Ecto neural progenitor cell (in vitro differentiated cells): ENCODE results near the gene CA10.
A peak's percentile ranks its signal among the peaks of the same experiment; 100 is the strongest.

ENCODE experiments used
- DNase-seq: peaks from one replicate; pipeline ENCODE4 v3.0.0-alpha.2; 2018; ENCODE audit warnings: low spot score

CA10 gene

DNA sequence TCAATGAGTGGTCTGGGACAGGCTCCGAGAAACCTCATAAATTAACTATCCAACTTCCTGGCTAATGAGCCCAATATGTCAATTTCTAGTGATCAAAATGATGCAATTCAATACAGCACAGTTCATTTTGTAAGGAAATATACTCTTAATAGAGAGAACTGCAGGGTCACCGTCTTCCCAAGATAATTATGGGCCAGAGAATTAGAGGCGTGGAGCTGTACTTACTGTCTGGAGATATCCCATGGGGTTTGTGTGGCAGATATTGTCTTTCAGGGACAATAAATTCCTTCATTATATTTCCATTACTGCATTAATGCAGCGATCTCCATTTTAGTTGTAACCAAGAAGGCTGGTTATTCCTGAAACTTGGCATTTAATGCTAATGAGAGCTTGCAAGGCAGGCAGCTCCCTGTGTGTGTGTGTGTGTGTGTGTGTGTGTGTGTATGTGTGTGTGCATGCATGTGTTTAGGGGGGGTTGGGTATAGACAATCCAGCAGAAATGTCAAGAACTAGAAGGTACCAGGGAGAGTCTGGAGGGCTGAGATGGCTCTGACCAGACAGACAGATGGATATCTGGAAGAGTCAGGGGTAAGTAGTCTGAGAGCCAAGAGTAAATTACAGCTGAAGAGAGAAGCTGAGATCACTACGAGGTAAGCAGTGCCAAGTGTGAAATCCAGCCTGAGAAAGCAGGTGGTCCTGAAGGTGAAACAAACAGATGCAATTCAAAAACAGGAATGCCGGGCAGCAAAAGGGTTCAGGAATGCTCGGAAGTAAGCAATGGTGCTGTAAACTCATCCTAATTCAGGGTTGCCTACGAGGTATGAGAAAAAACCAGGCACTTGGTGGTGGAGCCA is 393.0 kb downstream of the CA10 start:
- no peak for DNase-seq

DNA sequence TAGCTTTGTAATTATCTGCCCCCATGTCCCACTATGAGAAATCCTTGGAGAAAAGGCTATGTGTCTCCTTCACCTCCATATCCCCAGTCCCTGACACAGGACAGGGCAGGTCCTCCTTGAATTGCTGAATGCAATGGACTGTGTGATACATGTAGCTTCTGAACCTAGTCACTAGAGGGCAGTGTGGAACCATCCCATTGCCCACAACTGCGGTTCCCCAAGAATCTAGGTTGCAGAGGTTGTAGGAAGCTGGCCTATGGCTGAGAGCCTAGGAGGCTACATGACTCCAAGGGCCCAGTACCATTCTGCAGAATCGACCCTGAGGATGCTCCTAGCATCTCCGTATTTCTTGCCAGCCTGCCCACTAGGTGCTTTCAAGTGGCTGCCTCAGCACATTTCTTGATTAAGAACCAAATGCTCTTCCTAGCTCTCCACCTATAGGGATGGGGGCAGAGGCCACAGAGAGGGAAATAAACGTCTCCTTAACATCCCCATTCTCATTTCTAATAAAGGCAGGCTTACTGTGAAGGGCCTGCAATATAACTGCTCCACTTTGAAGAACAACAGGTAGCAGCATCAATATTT is 394.0 kb downstream of the CA10 start:
- peak; percentile 80 for DNase-seq

DNA sequence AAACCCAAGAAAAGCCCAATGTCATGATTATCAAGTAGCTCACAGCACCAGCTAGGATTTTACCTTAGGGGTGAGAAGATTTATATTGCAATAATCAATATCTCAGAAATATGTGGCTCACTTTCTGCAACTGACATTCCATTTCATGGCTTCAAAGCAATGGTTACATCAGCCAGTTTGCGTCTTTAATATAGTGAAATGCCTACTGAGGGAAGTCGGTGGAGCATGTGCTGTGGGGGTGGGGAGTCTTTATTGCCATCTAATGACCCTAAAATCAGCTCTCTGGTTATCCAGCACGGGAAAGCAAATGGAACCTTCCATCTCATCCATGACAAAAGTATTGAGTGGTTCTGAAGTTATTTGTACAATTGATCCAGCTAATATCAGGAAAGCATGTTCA is 395.5 kb downstream of the CA10 start:
- no peak for DNase-seq

DNA sequence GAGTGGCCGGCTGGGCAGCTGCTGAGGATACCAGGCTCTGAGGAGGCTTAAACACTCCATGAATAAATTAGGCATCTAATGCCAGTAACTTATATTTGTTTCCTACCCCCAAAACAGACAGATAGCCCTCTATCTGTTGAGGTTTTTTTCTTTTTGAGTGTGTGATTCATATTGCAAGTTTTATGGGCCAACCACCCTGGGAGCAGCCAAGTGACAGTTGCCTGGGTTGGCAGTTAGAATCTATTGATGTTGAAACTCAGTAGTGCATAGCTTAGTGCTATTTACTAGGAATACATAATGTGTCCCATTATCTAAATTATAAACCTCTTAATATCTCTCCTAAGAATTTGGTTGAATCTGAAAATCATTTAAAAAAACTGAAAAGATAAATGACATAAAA is 397.4 kb downstream of the CA10 start:
- no peak for DNase-seq

GRCh38 chr17:51759260-51759659 is 399.3 kb downstream of the CA10 start:
- no peak for DNase-seq

- no peak for DNase-seq
Measured at GRCh38 chr17:51751072-51751471, 407.4 kb downstream of the CA10 start.

GRCh38 chr17:51748749-51749604 is 409.5 kb downstream of the CA10 start:
- DNase-seq, result no peak

DNA sequence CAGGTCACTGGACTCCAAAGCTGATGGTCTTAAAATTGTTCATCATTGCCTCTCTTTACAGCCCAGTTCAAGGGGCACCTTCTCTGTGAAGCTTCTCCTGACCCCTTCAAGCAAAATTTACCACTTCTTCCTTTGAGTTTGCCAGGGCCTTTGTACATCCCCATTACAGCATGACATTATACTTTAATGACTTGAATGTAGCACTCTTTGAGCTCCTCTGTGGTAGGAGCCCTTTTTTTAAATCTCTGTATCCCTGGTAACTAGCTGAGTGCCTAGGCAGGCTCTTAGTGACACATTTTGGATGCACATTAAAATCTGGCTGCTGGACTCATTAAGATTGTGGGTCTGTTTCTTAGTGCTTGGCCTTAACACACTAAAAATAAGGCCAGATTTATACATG is 412.1 kb downstream of the CA10 start:
- no peak for DNase-seq

GRCh38 chr17:51745993-51746392 is 412.5 kb downstream of the CA10 start:
- DNase-seq, result no peak

DNA sequence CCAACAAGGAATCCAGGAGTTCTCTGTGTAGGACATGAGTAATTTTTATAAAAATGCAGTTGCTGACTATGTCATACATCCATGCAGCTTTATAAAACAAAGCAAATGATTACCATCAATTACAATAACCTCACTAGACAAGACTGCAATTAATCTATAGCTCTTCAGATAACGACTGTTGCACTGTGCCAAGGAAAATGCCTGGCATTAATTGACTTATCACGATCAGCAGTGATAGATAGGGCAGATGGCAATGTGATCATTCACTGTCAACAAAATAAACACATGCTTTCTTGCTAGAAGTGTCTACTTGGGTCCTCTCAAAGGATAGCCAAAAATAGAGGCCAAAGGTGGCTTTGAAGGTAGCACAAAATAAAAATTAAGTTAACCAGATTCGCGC is 415.0 kb downstream of the CA10 start:
- DNase-seq, result no peak

DNA sequence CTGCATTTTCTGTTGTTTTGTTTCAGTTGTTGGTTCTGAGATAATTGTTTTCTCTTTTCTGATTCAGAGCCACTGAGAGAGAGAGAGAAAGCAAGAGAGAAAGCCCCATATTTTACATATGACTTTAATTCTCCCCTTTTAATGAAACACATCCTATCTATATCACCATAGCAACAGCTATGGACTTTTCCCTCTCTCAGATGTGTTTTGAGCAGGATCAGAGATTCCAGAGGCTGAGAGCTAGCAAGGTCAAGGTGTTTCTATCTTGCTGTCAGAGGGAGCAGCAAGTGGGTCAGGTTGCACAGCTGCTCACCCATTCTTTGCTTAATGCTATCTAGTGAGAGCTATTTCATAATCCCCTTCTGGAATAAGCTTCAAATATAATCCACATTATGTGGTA is 415.9 kb downstream of the CA10 start:
- no peak for DNase-seq

DNA sequence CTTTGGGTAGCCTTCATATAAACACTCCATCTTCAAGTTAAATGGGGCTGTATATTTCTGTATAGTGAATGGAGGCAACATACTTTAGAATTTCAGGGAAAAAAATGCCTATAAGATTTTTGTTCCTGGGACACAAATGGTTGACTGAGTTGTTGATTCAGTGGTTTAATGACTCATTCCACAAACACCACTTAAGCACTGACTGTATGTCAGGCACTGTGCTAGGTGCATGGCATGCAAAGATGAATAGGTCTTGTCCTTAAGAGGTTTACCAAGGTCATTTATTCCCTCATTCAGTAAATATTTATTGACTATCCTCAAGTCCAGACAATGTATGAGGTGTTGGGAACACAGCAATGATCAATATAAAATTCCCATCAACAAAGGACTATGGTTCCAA is 417.1 kb downstream of the CA10 start:
- DNase-seq, result no peak

DNA sequence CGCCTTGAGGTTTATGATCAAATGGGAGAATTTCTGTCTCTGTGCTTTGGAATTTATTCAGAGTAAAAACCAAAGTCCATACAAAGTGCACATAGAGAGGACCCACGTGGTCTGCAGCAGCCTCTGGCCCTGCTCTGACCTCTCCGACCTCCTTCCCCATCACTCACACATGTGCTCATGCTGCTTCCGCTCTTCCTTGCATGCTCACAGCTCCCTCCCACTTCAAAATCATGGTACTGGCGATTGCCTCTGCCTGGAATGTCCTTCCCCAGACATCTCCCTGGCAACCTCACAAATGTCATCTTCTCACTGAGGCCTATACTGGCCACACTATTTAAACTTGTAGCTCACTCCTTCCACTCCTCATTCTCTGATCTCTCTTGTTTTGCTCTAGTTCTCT is 418.0 kb downstream of the CA10 start:
- no peak for DNase-seq

- DNase-seq, result no peak
Measured at GRCh38 chr17:51739245-51739886, 419.1 kb downstream of the CA10 start.

- DNase-seq, result no peak
Measured at GRCh38 chr17:51736356-51736755, 422.2 kb downstream of the CA10 start.

GRCh38 chr17:51734976-51735375 is 423.5 kb downstream of the CA10 start:
- DNase-seq, result no peak

DNA sequence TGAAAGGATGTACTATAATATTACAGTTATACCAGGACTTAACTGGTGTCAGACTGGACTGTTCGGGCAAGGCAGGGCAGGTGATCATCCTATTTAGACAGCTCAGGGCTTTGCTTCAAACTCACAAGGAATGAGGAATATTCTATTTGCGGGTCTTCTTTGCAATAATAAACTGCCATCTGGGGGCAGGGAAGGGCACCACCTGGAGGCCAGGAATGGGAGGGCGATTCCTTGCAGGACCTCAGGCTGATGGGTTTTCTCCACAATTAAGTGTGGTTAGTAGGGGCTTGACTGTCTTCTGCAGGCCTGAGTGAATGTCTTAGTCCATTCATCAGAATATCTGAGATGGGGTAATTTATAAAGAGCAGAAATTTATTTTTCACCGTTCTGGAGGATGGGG is 424.1 kb downstream of the CA10 start:
- DNase-seq, result peak; percentile 61

DNA sequence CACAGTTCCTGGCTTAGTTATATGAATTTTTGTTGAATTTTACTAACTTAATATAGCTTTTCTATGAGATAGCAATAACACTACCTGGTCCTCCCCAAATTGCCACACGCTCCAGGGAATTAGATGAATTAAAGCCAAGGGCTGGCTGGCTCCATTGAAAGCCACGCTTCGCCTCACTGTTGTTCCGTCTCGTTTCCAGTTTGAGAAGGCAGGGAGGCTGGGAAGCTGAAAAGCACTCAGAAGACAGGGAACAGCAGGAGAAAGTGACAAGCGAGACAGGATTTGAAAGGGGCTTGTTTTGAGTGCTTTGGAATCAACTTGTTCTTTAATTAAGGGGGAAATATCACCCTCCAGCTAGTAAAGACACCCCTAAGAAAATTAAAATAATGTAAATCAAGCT is 425.3 kb downstream of the CA10 start:
- DNase-seq, result no peak

- DNase-seq, result no peak
Measured at GRCh38 chr17:51731941-51732722, 426.4 kb downstream of the CA10 start.

GRCh38 chr17:51730303-51731050 is 428.0 kb downstream of the CA10 start:
- DNase-seq, result no peak

DNA sequence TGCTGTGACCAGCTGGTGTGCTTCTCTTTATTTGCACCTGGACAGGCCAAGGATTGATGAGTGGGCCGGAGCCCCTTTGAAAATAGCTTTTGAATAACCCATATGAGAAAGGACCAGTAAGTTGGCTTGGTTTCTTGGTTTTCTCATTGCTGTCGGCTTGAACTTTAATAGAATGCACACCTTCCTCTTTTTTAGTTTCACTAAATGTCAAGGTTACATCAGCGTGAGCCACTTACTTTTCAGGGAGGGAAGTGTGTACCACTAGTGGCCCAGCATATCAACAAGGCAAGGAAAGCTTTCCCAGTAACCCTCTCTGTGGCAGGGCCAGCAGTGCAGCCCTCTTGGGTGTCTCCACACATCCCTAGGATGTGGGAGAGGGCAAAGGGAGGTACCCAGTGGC is 433.3 kb downstream of the CA10 start:
- no peak for DNase-seq
